MCF 10A (cell line): ENCODE results near the gene TEX13C. TPM values are rescaled to one million over a fixed set of nuclear protein-coding genes. Genes with fewer than 3 reads are reported as not detected.

ENCODE experiments used
- BruUV-seq: library from RNA; stranded (reverse); fragments of 400-500 nt; replicated peaks from 2 replicates; lab custom pipeline; 2021; lab: Mats Ljungman, UMichigan
- CTCF ChIA-PET: fragments of 300-600 bp; sonication (Branson Sonifier 250); formaldehyde crosslinking; extraction: SDS; loops from one replicate; lab custom pipeline; 2021; ENCODE audit warnings: antibody characterized with exemption, inconsistent platforms; lab: Yijun Ruan, JAX
- POLR2A ChIA-PET: fragments of 300-600, 350-650 bp; sonication (Branson Sonifier 250); formaldehyde crosslinking; extraction: SDS; loops from one replicate; lab custom pipeline; 2020; ENCODE audit warnings: antibody characterized with exemption, inconsistent platforms; lab: Yijun Ruan, JAX
- DNase-seq: peaks from one replicate; pipeline ENCODE4 v3.0.0-alpha.2; 2018; ENCODE audit not compliant: unreplicated experiment
- H3K27ac Mint-ChIP-seq: one replicate; pipeline ENCODE4 v1.8.0; 2022; ENCODE audit warnings: mild to moderate bottlenecking, low read depth, mixed read lengths; ENCODE audit not compliant: unreplicated experiment
- H3K27me3 Mint-ChIP-seq: one replicate; pipeline ENCODE4 v1.8.0; 2022; ENCODE audit warnings: mixed read lengths; ENCODE audit not compliant: insufficient read depth, unreplicated experiment
- H3K36me3 Mint-ChIP-seq: one replicate; pipeline ENCODE4 v1.8.0; 2022; ENCODE audit warnings: mild to moderate bottlenecking, moderate library complexity, mixed read lengths; ENCODE audit not compliant: insufficient read depth, unreplicated experiment
- H3K4me1 Mint-ChIP-seq: one replicate; pipeline ENCODE4 v1.8.0; 2022; ENCODE audit warnings: mixed read lengths; ENCODE audit not compliant: insufficient read depth, unreplicated experiment
- H3K4me3 Mint-ChIP-seq: one replicate; pipeline ENCODE4 v1.8.0; 2022; ENCODE audit warnings: mild to moderate bottlenecking, moderate library complexity, mixed read lengths; ENCODE audit not compliant: unreplicated experiment
- H3K9me3 Mint-ChIP-seq: one replicate; pipeline ENCODE4 v1.8.0; 2022; ENCODE audit warnings: mixed read lengths; ENCODE audit not compliant: unreplicated experiment
- intact Hi-C: fragments of 100-400 bp; cut with micrococcal nuclease; formaldehyde crosslinking; loops from 2 replicates; pipeline ENCODE4 v1.14.1; 2022
- total RNA-seq: library from RNA; stranded (reverse); gene quantifications from 2 replicates; pipeline ENCODE4 v1.2.3, GENCODE V29; 2022
- TF ChIP-seq, protein P1 (sequence below): fragments of 200-600 bp; IDR thresholded peaks from one replicate; pipeline ENCODE4 v1.8.0; 2022; ENCODE audit warnings: antibody characterized with exemption, mild to moderate bottlenecking; ENCODE audit not compliant: unreplicated experiment

The TEX13C gene
- total RNA-seq, 1 experiment from 2014 or later, result not detected

DNA sequence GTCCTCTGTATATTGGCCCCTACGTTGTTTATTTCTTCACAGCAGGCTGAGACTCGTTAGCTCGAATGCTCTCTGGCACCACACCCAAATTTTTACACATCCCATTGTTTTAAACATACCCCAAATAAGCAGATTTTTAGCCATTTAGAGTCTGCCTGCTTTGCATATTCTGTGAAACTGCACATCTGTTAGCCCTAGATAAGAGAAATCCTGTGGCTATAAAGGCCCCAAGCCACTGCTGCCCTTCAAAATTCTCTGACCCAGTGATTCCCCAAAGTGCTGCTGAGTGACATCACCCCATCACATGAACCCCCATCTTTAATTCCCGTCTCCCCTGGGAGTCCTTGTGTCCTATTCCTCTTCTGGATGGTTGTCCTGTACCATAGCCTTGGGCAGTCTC, 20.8 kb downstream of the TEX13C start:
- TF ChIP-seq, protein P1, sequence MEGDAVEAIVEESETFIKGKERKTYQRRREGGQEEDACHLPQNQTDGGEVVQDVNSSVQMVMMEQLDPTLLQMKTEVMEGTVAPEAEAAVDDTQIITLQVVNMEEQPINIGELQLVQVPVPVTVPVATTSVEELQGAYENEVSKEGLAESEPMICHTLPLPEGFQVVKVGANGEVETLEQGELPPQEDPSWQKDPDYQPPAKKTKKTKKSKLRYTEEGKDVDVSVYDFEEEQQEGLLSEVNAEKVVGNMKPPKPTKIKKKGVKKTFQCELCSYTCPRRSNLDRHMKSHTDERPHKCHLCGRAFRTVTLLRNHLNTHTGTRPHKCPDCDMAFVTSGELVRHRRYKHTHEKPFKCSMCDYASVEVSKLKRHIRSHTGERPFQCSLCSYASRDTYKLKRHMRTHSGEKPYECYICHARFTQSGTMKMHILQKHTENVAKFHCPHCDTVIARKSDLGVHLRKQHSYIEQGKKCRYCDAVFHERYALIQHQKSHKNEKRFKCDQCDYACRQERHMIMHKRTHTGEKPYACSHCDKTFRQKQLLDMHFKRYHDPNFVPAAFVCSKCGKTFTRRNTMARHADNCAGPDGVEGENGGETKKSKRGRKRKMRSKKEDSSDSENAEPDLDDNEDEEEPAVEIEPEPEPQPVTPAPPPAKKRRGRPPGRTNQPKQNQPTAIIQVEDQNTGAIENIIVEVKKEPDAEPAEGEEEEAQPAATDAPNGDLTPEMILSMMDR, result no peak
- no peak overlapping the region for H3K4me3 Mint-ChIP-seq
- CTCF ChIA-PET, result interaction anchor here (0.6 kb wide), 1 partner anchor 132 kb away, joined by 9 read pairs; no protein-coding TSS in a partner anchor
- DNase-seq, result no peak
- H3K36me3 Mint-ChIP-seq, result no peaks in the 10 kb centered on the region
- BruUV-seq, result no TSS peak
- POLR2A ChIA-PET, result interaction anchor here (0.6 kb wide), 1 partner anchor 322 kb away, joined by 3 read pairs; no protein-coding TSS in a partner anchor
- no peaks in the 10 kb centered on the region for H3K27me3 Mint-ChIP-seq
- intact Hi-C loops, result no loop called here
- H3K4me1 Mint-ChIP-seq, result no peaks in the 10 kb centered on the region
- peaks cover 10% of the 10 kb centered on the region for H3K9me3 Mint-ChIP-seq
- H3K27ac Mint-ChIP-seq, result no peak overlapping the region

DNA sequence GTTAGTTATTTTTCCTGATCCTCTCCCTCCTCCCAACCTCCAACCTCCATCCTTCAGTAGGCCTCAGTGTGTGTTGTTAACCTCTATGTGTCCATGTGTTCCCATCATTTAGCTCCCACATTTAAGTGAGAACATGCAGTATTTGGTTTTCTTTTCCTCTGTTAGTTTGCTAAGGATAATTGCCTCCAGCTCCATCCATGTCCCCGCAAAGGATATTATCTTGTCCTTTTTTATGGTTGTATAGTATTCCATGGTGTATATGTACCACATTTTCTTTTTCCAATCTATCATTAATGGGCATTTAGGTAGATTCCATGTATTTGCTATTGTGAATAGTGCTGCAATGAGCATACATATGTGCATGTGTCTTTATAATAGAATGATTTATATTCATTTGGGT, 54.5 kb downstream of the TEX13C start:
- no TSS peak for BruUV-seq

More for the DNA sequence above, 54.5 kb downstream of the TEX13C start:
- intact Hi-C loops, result no loop called here
- POLR2A ChIA-PET, result no interaction called here
- CTCF ChIA-PET, result no interaction called here
- Mint-ChIP-seq H3K27ac (no peak overlapping the region), H3K27me3 (no peaks in the 10 kb centered on the region), H3K4me3 (no peak overlapping the region), H3K36me3 (no peaks in the 10 kb centered on the region), H3K4me1 (no peaks in the 10 kb centered on the region), H3K9me3 (peaks cover 7% of the 10 kb centered on the region)
- TF ChIP-seq, protein P1, result no peak
- no peak for DNase-seq
